GM06990 (cell line): Measurements from ENCODE around the gene ZMYND12.

Experiments
- DNase-seq: peaks from one replicate; pipeline ENCODE4 v3.0.0-alpha.2; 2011; ENCODE audit not compliant: insufficient read length; ENCODE audit errors: extremely low read depth
- H3K27me3 ChIP-seq: replicated peaks from 2 replicates; pipeline ENCODE4 v1.6.0; 2011; ENCODE audit warnings: low read length; ENCODE audit not compliant: control insufficient read depth, insufficient read depth
- H3K36me3 ChIP-seq: 2 replicates; pipeline ENCODE4 v1.5.1; 2011; ENCODE audit warnings: low read length; ENCODE audit not compliant: control insufficient read depth, insufficient read depth
- H3K4me3 ChIP-seq: replicated peaks from 2 replicates; pipeline ENCODE4 v1.5.1; 2011; ENCODE audit warnings: low read depth, mild to moderate bottlenecking, control low read depth, low read length
- TF ChIP-seq, protein P1 (sequence below): IDR thresholded peaks from 2 replicates; pipeline ENCODE4 v1.5.1; 2011; ENCODE audit warnings: low read length, control low read depth, mild to moderate bottlenecking, inconsistent platforms; ENCODE audit not compliant: insufficient read depth, poor library complexity, severe bottlenecking

Gene ZMYND12

DNA sequence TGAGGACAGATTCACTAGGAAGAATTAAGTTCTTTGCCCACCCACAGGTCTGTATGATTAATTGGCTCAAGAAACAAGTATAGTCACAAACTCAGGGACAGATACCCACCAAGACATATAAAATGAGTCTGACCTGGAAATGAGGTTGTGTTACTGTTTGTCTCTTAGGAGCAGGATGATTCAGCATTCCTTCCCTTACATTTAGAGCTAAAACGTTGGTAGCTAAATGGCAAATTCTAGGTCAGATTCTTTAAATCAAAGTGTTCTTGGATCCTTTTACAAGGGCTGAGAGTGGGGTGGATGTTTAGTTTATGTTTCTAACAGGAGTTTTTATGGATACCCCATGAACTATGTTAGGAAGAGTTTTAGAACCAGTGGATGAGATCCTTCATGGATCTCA, 70.5 kb downstream of the ZMYND12 start:
- H3K36me3 ChIP-seq, result no peaks in the 10 kb centered on the region
- no peaks in the 10 kb centered on the region for H3K27me3 ChIP-seq
- H3K4me3 ChIP-seq, result no peak overlapping the region
- TF ChIP-seq, protein P1, sequence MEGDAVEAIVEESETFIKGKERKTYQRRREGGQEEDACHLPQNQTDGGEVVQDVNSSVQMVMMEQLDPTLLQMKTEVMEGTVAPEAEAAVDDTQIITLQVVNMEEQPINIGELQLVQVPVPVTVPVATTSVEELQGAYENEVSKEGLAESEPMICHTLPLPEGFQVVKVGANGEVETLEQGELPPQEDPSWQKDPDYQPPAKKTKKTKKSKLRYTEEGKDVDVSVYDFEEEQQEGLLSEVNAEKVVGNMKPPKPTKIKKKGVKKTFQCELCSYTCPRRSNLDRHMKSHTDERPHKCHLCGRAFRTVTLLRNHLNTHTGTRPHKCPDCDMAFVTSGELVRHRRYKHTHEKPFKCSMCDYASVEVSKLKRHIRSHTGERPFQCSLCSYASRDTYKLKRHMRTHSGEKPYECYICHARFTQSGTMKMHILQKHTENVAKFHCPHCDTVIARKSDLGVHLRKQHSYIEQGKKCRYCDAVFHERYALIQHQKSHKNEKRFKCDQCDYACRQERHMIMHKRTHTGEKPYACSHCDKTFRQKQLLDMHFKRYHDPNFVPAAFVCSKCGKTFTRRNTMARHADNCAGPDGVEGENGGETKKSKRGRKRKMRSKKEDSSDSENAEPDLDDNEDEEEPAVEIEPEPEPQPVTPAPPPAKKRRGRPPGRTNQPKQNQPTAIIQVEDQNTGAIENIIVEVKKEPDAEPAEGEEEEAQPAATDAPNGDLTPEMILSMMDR, result no peak
- DNase-seq, result no peak

DNA sequence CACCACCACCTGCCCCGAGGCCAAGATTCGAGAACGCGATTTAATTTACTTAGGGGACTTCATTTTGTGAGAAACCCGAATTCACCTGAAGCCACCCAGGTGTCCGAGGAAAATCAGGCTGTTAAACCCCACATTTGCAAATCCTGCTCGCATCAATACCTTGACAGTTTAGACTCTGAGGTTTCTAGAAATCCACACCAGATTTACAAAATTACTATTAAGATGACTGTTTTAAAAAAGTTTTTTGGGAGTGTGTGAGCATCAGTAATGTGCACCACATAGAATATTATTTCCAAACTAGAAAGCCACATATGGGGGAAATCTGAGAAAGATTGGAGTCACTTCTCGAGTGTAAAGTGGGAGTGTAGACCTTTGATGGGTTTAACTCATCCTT, 74.5 kb downstream of the ZMYND12 start:
- TF ChIP-seq, protein P1, result no peak
- DNase-seq, result no peak
- H3K4me3 ChIP-seq, result peak overlapping the region; percentile 65
- H3K36me3 ChIP-seq, result no peaks in the 10 kb centered on the region
- no peaks in the 10 kb centered on the region for H3K27me3 ChIP-seq

DNA sequence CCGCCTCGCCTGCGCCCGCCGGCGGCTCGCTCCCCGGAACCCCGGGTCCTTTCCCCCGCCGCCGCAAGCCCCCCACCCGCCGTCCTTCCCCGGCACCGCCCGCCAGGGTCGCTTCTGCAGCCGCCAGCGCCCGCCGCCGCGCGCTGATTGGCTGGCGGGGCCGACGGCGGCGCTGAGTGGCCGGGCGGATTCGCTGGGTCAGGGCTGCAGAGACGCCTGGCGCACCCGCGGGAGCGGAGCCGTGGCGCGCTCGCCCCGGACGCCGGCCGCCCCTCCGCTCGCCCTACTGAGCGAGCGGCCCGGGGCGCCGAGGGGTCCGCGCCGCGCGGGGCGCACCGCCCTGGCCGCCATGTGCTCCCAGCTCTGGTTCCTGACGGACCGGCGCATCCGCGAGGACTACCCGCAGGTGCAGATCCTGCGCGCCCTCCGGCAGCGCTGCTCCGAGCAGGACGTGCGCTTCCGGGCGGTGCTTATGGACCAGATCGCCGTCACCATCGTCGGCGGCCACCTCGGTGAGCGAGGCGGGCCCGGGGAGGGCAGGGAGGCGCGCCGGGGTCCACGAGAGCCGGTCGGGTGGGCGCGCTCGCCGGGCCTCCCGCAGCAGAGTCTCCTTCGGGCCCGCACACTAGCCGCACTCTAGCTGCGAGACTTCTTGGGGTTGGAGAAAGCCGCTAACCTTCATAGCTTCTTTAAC, 75.1 kb downstream of the ZMYND12 start, which contains the start of gene RIMKLA:
TSS of gene RIMKLA (plus strand) at position 207 of the 694 bp plus-strand sequence. CDS start at position 350, 143 bp downstream.
- Histone ChIP-seq H3K4me3 (peak within 1 kb of the TSS; percentile 65), H3K27me3 (no peaks in the 10 kb centered on the region), H3K36me3 (no peaks in the 10 kb centered on the region)
- TF ChIP-seq, protein P1, result no peak
- peak; percentile 59 for DNase-seq
